Retinal pigment epithelial cell (primary cell): Measurements from ENCODE around the gene ERVK3-1.
"Not testable (repeated sequence)": the region's sequence is repeated elsewhere in the genome, so short reads cannot be mapped to it uniquely, and the experiment has no call there.

Source experiments
- DNase-seq: peaks from one replicate; pipeline ENCODE4 v3.0.0-alpha.2; 2010; ENCODE audit warnings: low read depth
- H3K4me3 ChIP-seq: 2 replicates; pipeline ENCODE4 v1.5.1; 2011; ENCODE audit warnings: mild to moderate bottlenecking, low read length, control low read depth, moderate library complexity
- TF ChIP-seq, protein P1 (sequence below): conservative IDR thresholded peaks from 2 replicates; pipeline ENCODE4 v1.5.1; 2011; ENCODE audit warnings: low read depth, low read length, control low read depth, inconsistent platforms

ERVK3-1 gene

DNA sequence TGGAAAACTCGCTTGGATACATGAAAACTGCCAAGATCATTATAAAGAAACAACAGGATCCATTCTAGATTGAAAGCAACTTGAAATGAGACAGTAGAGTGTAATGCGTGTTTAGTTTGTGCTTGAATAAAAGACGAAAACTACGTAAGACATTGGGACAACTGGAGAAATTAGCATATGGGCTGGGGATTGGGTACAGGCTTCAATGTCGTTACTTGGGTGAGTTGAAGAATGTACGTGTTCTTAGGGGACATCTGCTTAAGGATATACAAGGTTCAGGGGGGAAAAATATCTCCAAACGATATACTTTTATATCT, 471 bp upstream of the ERVK3-1 start:
- peak overlapping the region; percentile 95 for H3K4me3 ChIP-seq
- no peak for DNase-seq
- TF ChIP-seq, protein P1, sequence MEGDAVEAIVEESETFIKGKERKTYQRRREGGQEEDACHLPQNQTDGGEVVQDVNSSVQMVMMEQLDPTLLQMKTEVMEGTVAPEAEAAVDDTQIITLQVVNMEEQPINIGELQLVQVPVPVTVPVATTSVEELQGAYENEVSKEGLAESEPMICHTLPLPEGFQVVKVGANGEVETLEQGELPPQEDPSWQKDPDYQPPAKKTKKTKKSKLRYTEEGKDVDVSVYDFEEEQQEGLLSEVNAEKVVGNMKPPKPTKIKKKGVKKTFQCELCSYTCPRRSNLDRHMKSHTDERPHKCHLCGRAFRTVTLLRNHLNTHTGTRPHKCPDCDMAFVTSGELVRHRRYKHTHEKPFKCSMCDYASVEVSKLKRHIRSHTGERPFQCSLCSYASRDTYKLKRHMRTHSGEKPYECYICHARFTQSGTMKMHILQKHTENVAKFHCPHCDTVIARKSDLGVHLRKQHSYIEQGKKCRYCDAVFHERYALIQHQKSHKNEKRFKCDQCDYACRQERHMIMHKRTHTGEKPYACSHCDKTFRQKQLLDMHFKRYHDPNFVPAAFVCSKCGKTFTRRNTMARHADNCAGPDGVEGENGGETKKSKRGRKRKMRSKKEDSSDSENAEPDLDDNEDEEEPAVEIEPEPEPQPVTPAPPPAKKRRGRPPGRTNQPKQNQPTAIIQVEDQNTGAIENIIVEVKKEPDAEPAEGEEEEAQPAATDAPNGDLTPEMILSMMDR: no peak

DNA sequence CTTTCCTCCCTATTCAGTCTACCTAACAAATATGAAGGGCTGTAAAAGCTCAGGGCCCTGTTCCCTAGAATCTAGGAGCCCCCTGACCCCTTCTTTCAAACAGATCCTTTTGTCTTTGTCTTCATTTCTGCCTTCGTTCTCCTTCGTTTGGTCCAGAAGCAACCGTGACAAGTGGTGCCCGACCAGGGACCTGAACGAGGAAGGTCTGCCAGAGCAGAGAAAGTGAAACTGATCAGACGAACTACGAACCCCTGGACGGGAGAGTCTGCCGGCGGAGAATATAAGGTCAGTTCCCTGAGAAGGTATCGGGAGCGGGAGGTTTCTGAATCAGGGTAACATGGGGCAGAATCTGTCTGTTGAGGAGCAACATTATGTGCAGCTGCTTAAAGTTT, 751 bp downstream of the ERVK3-1 start:
- TF ChIP-seq, protein P1: no peak
- peak overlapping the region; percentile 95 for H3K4me3 ChIP-seq
- no peak for DNase-seq

DNA sequence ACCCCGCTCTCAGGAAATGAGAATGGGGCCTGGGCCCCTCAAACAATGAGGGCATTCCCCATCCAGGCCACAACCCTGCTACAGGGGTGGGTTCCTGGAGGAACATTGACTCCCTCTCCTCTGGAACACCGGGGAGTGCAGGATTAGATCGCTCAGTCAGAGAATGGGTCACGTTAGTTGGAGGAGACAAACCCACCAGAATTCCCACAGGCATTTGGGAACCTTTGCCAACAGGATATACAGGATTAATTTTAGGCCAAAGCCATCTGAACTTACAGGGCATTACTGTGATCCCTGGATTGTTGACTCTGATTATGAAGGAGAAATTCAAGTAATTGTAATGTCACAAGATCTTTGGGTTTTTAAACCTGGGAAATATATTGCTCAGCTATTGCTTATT, 2.6 kb downstream of the ERVK3-1 start:
- TF ChIP-seq, protein P1: no peak
- no peak for DNase-seq
- no peak overlapping the region for H3K4me3 ChIP-seq

DNA sequence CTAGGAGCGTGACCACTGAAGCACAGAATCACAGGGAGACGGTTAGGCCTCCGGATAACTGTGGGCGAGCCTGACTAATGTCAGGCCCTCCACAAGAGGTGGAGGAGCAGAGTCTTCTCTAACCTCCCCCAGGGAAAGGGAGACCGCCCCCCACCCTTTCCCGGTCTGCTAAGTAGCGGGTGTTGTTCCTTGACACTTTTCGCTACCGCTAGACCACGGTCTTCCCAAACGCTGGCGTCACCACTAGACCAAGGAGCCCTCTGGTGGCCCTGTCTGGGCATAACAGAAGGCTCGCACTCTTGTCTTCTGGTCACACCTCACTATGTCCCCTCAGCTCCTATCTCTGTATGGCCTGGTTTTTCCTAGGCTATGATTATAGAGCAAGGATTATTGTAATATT, 5.5 kb downstream of the ERVK3-1 start:
- H3K4me3 ChIP-seq: not testable (repeated sequence)

DNA sequence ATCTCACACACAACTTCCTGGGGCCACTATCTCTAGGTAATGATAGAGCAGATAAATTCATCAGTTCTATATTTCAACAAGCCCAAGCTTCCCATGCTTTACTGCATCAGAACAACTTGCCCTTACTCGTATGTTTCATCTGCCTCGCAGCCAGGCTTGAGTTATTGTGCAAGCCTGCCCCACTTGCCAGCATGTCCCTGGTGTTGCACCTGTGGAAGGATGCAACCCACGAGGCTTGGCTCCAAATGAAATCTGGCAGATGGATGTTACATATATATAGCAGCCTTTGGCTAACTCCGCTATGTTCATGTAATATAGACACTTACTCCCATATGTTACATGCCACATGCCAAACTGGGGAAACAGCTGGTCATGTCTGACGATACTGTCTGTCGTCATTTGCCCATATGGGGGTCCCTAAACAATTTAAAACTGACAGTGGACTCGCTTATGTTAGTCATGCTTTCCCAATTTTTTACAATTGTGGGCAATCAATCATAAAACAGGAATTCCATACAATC, 6.2 kb downstream of the ERVK3-1 start:
- no peak for DNase-seq
- TF ChIP-seq, protein P1: no peak
- no peak overlapping the region for H3K4me3 ChIP-seq

More for the DNA sequence above, 5.5 kb downstream of the ERVK3-1 start:
- not testable (repeated sequence) for DNase-seq
- TF ChIP-seq, protein P1: peak; percentile 26

DNA sequence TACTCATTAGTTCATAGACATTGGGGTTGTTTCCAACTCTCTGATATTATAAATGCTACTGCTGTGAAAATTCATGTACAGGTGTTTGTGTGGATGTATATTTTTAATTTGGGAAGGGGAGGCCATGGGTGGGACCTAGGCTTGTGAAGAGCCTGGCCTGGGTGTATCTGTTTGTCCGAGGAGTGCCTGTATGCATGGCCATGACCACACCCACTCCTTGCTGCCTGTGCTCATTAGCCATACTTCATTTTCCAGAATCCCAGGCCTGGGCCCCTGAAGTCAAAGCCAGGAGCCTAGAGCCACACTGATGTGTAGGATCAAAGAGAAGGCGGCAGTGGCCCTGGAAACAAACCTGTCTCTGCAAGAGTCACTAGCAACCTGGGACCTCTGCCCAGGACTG, 10.4 kb downstream of the ERVK3-1 start:
- DNase-seq: no peak
- H3K4me3 ChIP-seq: no peak overlapping the region
- TF ChIP-seq, protein P1: no peak

DNA sequence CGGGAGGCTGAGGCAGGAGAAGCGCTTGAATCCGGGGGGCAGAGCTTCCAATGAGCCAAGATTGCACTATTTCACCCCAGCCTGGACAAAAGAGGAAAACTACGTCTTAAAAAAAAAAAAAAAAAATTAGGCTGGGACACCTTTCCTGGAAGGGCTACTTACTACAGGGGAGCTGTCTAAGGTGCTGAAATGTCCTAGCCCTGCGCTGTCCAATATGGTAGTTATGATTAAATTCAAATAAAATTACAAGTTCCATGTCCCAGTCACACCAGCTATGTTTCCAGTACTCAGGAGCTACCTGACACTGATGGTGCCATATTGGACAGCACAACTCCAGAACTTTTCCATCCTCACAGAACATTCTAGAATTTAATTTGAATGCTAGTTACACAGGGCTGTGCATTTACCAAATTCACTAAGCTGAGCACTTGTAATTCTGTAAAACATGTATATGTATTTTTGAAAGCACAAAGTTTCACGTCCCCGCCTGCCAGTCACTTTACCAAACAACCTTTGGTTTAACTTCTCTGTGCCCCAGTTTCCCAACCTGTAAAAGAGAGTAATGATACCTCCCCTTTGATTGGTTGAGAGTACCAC, 12.4 kb downstream of the ERVK3-1 start:
- H3K4me3 ChIP-seq: no peak overlapping the region
- no peak for DNase-seq
- TF ChIP-seq, protein P1: no peak
